Thoracic aorta (tissue), 2 donors: ENCODE results near the gene ABCC2. TPM values are rescaled to one million over a fixed set of nuclear protein-coding genes. Genes with fewer than 3 reads are reported as not detected.
"Not testable (repeated sequence)": the region's sequence is repeated elsewhere in the genome, so short reads cannot be mapped to it uniquely, and the experiment has no call there.

Experiments
- ATAC-seq: fragments of 150-250 bp; one replicate; pipeline ENCODE4 v1.8.0; 2017; ENCODE audit warnings: low read depth; ENCODE audit not compliant: insufficient number of reproducible peaks, low FRiP score
- DNase-seq: peaks from one replicate; pipeline ENCODE4 v3.0.0-alpha.2; 2020; ENCODE audit warnings: low spot score
- H3K27ac ChIP-seq, 2 donors: fragments of 200-600 bp; sonication (generic); 1 replicate in 1 of 2; 2 replicates in 1 of 2; pipeline ENCODE4 v1.5.1; 2016; ENCODE audit warnings: mild to moderate bottlenecking in 2 of 2, moderate library complexity in 2 of 2
- H3K27me3 ChIP-seq: fragments of 200-600 bp; sonication (generic); replicated peaks from 2 replicates; pipeline ENCODE4 v1.6.0; 2016; ENCODE audit warnings: mild to moderate bottlenecking; ENCODE audit not compliant: insufficient read depth
- H3K36me3 ChIP-seq: fragments of 200-600 bp; sonication (generic); one replicate; pipeline ENCODE4 v1.5.1; 2016
- H3K4me1 ChIP-seq, 2 donors: fragments of 200-600 bp; sonication (generic); 1 replicate in 1 of 2; 2 replicates in 1 of 2; pipeline versions ENCODE4 v1.5.1 to v1.6.0; 2016; ENCODE audit warnings: low read depth in 2 of 2, mild to moderate bottlenecking in 1 of 2; ENCODE audit not compliant: control insufficient read depth in 1 of 2
- H3K4me3 ChIP-seq: fragments of 200-600 bp; sonication (generic); 2 replicates; pipeline ENCODE4 v1.5.1; 2016; ENCODE audit warnings: mild to moderate bottlenecking
- H3K9me3 ChIP-seq: fragments of 200-600 bp; sonication (generic); 2 replicates; pipeline ENCODE4 v1.5.1; 2016
- total RNA-seq, 2 donors: library from RNA; depleted of rRNA; stranded (reverse); fragments of >200 nt; gene quantifications; one replicate each; pipeline versions ENCODE4 v1.1.0 to v1.2.3, GENCODE V29; 2016
- TF ChIP-seq, protein P1 (sequence below): fragments of 200-600 bp; sonication (generic); IDR thresholded peaks from one replicate; pipeline ENCODE4 v1.5.1; 2019; ENCODE audit warnings: antibody characterized with exemption

ABCC2 gene
- 1 to 10 TPM in 1 of 2 donors, under 1 TPM in 1; 0.71 to 1.2 TPM for total RNA-seq

DNA sequence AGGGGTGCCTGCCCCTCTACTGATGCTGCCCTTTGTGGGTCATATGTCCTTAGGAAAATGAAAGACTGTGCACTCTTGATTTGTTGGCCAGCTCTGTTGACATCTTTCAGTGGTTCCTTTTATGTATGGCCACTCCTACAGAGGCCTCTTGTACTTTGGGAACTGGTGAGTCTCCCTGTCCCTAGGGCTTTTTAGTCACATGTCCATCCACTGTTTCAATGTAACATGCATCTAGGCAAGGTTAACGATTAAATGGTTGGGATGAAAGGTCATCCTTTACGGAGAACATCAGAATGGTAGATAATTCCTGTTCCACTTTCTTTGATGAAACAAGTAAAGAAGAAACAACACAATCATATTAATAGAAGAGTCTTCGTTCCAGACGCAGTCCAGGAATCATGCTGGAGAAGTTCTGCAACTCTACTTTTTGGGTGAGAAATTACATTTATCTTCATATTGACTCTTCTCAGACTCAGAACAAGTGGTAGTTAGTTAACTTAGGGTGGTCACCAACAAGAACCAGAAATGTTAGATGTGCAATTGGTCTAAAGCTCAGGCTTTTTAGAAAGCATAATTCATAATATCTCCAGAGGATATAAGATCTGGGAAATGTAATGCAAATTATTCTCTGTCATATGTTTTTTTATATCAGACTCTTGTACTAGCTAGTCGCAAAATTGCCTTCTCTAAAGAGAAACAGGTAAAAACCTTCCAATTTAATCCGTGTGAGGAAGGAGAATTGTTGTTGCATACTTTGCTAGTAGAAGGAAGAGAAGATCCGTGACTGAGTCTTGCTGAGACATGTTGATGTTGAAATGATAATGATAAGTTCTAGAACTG lies at the start of gene ABCC2:
Gene ABCC2 (plus strand): TSS at position 194 of the 840 bp plus-strand sequence. CDS start 205 bp downstream, at position 399.
- TF ChIP-seq, protein P1, sequence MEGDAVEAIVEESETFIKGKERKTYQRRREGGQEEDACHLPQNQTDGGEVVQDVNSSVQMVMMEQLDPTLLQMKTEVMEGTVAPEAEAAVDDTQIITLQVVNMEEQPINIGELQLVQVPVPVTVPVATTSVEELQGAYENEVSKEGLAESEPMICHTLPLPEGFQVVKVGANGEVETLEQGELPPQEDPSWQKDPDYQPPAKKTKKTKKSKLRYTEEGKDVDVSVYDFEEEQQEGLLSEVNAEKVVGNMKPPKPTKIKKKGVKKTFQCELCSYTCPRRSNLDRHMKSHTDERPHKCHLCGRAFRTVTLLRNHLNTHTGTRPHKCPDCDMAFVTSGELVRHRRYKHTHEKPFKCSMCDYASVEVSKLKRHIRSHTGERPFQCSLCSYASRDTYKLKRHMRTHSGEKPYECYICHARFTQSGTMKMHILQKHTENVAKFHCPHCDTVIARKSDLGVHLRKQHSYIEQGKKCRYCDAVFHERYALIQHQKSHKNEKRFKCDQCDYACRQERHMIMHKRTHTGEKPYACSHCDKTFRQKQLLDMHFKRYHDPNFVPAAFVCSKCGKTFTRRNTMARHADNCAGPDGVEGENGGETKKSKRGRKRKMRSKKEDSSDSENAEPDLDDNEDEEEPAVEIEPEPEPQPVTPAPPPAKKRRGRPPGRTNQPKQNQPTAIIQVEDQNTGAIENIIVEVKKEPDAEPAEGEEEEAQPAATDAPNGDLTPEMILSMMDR, result no peak
- no peaks in the 10 kb centered on the region for H3K9me3 ChIP-seq
- no peak within 1 kb of the TSS for H3K27ac ChIP-seq
- ATAC-seq, result no peak
- no peaks in the 10 kb centered on the region for H3K27me3 ChIP-seq
- no peak within 1 kb of the TSS for H3K4me3 ChIP-seq
- H3K4me1 ChIP-seq, result peaks cover 5 to 12% of the 10 kb centered on the region in 2 donors
- DNase-seq, result no peak
- no peaks in the 10 kb centered on the region for H3K36me3 ChIP-seq

DNA sequence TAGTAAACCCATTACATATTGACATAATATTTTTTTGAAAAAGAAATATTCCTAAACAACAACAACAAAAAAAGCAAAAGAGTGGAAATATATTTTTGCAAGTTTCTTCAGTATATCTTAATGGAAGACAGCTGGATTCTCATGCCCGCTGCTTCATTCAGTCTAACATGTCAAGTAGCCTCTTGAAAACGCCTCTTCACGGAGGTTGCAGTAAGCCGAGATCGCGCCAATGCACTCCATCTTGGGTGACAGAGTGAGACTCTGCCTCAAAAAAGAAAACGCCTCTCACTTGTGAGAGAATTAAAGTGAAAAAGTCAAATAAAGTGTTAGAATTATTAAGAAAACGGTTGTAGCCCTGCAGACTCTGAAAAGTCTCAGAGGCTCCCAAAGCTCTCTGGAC lies 49.1 kb upstream of the ABCC2 start:
- Histone ChIP-seq H3K27ac (no peak overlapping the region), H3K4me3 (peak overlapping the region; percentile 98), H3K27me3 (no peaks in the 10 kb centered on the region), H3K36me3 (no peaks in the 10 kb centered on the region), H3K9me3 (no peaks in the 10 kb centered on the region), H3K4me1 (peaks cover 22 to 25% of the 10 kb centered on the region in 2 donors)
- DNase-seq (no peak), ATAC-seq (no peak)
- TF ChIP-seq, protein P1, result no peak

DNA sequence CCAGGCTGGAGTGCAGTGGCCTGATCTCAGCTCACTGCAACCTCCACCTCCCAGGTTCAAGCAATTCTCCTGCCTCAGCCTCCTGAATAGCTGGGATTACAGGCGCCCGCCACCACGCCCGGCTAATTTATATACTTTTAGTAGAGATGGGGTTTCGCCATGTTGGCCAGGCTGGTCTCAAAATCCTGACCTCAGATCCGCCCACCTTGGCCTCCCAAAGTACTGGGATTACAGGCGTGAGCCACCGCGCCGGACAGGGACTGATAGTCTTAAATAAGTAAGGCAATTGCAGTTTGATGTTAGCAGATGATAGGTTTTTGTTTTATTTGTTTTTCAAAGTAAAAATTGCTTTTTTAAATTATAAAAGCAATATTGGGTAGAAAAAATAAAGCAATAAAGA lies 48.3 kb upstream of the ABCC2 start:
- H3K4me1 ChIP-seq, result peaks cover 22 to 25% of the 10 kb centered on the region in 2 donors
- not testable (repeated sequence) for H3K27me3 ChIP-seq, H3K4me3 ChIP-seq, H3K36me3 ChIP-seq, DNase-seq, H3K9me3 ChIP-seq, ATAC-seq, H3K27ac ChIP-seq

DNA sequence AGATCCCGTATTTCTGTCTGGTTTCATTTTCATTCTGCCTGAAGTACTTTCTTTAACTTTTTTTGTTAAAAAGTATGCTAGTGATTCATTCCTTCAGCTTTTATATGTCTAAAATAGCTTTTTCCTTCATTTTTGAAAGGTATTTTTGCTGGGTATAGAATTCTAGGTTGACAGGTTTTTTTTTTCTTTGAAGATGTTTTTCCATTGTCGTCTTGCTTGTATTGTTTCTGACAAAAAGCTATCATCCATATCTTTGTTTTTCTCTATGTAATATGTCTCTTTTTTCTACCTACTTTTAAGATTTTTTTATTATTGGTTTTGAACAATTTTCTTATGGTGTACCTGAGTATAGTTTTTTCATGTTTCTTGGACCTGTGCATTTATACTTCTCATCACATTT lies 42.2 kb upstream of the ABCC2 start:
- peaks cover 3 to 14% of the 10 kb centered on the region in 2 donors for H3K4me1 ChIP-seq
- peaks cover 17% of the 10 kb centered on the region for H3K9me3 ChIP-seq
- DNase-seq (no peak), ATAC-seq (no peak)
- no peaks in the 10 kb centered on the region for H3K27me3 ChIP-seq
- peaks cover 31% of the 10 kb centered on the region for H3K36me3 ChIP-seq
- H3K4me3 ChIP-seq, result no peak overlapping the region
- no peak overlapping the region for H3K27ac ChIP-seq
- TF ChIP-seq, protein P1, result no peak

DNA sequence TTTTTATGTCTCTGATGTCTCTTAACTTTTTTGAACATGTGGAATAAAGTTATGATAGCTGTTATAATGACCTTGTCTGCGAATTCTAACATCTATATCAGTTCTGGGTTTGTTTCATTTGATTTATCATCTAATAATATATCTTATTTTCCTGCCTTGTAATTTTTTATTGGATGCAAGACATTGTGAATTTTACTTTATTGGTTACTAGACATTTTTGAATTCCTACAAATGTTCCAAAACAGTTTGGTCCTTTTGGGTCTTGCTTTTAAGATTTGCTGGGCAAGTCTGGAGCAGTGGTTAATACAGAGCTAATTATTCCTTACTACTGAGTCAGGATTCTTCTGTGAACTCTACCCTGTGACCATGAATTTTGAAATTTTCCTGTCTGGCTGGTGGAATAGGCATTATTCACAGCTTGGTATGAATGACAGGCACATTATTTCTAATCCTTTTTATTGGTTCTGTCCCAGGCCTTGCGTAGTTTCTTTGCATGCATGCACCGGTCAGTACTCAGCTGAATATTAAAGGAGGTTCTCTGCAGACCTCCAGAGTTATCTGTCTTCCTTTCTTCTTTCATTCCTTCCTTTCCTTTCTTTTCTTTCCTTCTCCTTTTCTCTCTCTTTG lies 41.4 kb upstream of the ABCC2 start:
- ATAC-seq (no peak), DNase-seq (no peak)
- TF ChIP-seq, protein P1, result no peak
- H3K4me3 ChIP-seq, result no peak overlapping the region
- H3K4me1 ChIP-seq, result peaks cover 3 to 14% of the 10 kb centered on the region in 2 donors
- H3K36me3 ChIP-seq, result peaks cover 31% of the 10 kb centered on the region
- peaks cover 17% of the 10 kb centered on the region for H3K9me3 ChIP-seq
- H3K27ac ChIP-seq, result no peak overlapping the region
- no peaks in the 10 kb centered on the region for H3K27me3 ChIP-seq
